Adrenal gland (tissue), 12 donors: ENCODE measurements around the gene MPEG1. TPM values are rescaled to one million over a fixed set of nuclear protein-coding genes. Genes with fewer than 3 reads are reported as not detected.

Experiments used
- DNase-seq, 7 donors: peaks; one replicate each; pipeline ENCODE4 v3.0.0-alpha.2; 2019 to 2020
- H3K27ac ChIP-seq, 5 donors: fragments of 200-600 bp; sonication (generic) in 4 of 5; 1 replicate in 3 of 5; 2 replicates in 2 of 5; pipeline versions ENCODE4 v1.5.1 to v1.8.0; 2016 to 2020; ENCODE audit warnings: mild to moderate bottlenecking in 1 of 5
- H3K27me3 ChIP-seq: fragments of 200-600 bp; 2 replicates; pipeline ENCODE4 v1.8.0; 2021
- H3K36me3 ChIP-seq, 2 donors: fragments of 200-600 bp; replicated peaks in 1 of 2; 1 replicate in 1 of 2; 2 replicates in 1 of 2; pipeline versions ENCODE4 v1.5.1 to v1.8.0; 2018 to 2022
- H3K4me1 ChIP-seq, 2 donors: fragments of 200-600 bp; replicated peaks in 1 of 2; 1 replicate in 1 of 2; 2 replicates in 1 of 2; pipeline versions ENCODE4 v1.5.1 to v1.8.0; 2018 to 2021
- H3K4me3 ChIP-seq, 4 donors: fragments of 200-600 bp; sonication (generic) in 3 of 4; one replicate each; pipeline ENCODE4 v1.5.1; 2016 to 2018
- H3K9me3 ChIP-seq, 3 donors: fragments of 200-600 bp; sonication (generic) in 1 of 3; replicated peaks in 1 of 3; 1 replicate in 2 of 3; 2 replicates in 1 of 3; pipeline versions ENCODE4 v1.5.1 to v1.8.0; 2016 to 2021
- POLR2A ChIP-seq, 2 donors: fragments of 450-650 bp; IDR thresholded peaks; one replicate each; pipeline ENCODE4 v1.6.1; 2017; ENCODE audit warnings: antibody characterized with exemption in 2 of 2, mild to moderate bottlenecking in 2 of 2, moderate library complexity in 1 of 2
- WGBS, 4 donors: extraction: QIAGEN DNeasy Blood & Tissue Kit in 2 of 4; methylation state at CpG; one replicate each; pipeline versions ENCODE4 v1.1.5 to v1.1.7; 2013 to 2017; 5-methylcytosine and 5-hydroxymethylcytosine counted together
- intact Hi-C, 2 donors: fragments of 100-400 bp; cut with DNase I; formaldehyde crosslinking; loops; one replicate each; pipeline versions ENCODE4 v1.14.1 to v1.15.0; 2022 to 2023
- polyA plus RNA-seq, 3 donors: library from polyadenylated mRNA; stranded (reverse); fragments of 200-250 nt in 2 of 3; fragments of 350-450 nt in 1 of 3; fragmentation: Illumina TruSeq in 1 of 3; extraction: RNeasy Lipid Tissue Mini Kit (QIAGEN cat#74804) in 1 of 3; gene quantifications; one replicate each; pipeline ENCODE4 v1.2.3, GENCODE V29; 2013 to 2014
- total RNA-seq, 9 donors: library from RNA; depleted of rRNA in 4 of 9; stranded (reverse); fragments of >200 nt in 4 of 9; fragments of 120-200 nt in 1 of 9; fragmentation: NEBNext Ultra II Directional in 1 of 9; extraction: Animal tissue kit (Norgen Biotek cat#: 25700) in 1 of 9; gene quantifications; one replicate each; pipeline versions ENCODE4 v1.1.0 to v1.2.4, GENCODE V29; 2013 to 2023
- TF ChIP-seq, protein P1 (sequence below), 6 experiments: fragments of 450-650 bp in 4 of 6; fragments of 200-600 bp in 2 of 6; sonication (generic) in 1 of 6; IDR thresholded peaks; 1 replicate in 5 of 6; 2 replicates in 1 of 6; pipeline versions ENCODE4 v1.5.1 to v1.8.0; 2016 to 2021; ENCODE audit warnings: antibody characterized with exemption in 6 of 6, mild to moderate bottlenecking in 2 of 6, moderate library complexity in 1 of 6
- donor health status: healthy with polysubstance abuse.
- donor health status: Bipolar disorder and iron deficiency.
- donor health status: DM: yes; HTN: yes; CAD: no.
- donor health status: DM: no; HTN: no; CAD: no.
- donor health status: DM: no; HTN: no; CAD: no.
- donor health status: DM: yes; HTN: yes; CAD: no.

MPEG1 gene
- total and polyA plus RNA-seq, 12 donors, result 4.5 to 54.8 (median 24.0) TPM

GRCh38 chr11:59243633-59244032, 30.9 kb upstream of the MPEG1 start:
- intact Hi-C loops, result no loop called here
- 61 to 84% (median 67%) methylated on average over 1 of the region's 1 CpG for WGBS, 4 donors
- no peak overlapping the region for H3K27ac ChIP-seq
- H3K9me3 ChIP-seq, result no peaks in the 10 kb centered on the region
- H3K4me1 ChIP-seq, result peaks cover 0 to 7% of the 10 kb centered on the region in 2 donors
- no peak for DNase-seq
- no peak for TF ChIP-seq POLR2A (IDR thresholded peaks at IDR 0.05)
- TF ChIP-seq, protein P1, sequence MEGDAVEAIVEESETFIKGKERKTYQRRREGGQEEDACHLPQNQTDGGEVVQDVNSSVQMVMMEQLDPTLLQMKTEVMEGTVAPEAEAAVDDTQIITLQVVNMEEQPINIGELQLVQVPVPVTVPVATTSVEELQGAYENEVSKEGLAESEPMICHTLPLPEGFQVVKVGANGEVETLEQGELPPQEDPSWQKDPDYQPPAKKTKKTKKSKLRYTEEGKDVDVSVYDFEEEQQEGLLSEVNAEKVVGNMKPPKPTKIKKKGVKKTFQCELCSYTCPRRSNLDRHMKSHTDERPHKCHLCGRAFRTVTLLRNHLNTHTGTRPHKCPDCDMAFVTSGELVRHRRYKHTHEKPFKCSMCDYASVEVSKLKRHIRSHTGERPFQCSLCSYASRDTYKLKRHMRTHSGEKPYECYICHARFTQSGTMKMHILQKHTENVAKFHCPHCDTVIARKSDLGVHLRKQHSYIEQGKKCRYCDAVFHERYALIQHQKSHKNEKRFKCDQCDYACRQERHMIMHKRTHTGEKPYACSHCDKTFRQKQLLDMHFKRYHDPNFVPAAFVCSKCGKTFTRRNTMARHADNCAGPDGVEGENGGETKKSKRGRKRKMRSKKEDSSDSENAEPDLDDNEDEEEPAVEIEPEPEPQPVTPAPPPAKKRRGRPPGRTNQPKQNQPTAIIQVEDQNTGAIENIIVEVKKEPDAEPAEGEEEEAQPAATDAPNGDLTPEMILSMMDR (IDR thresholded peaks at IDR 0.05), result no peak
- no peaks in the 10 kb centered on the region for H3K27me3 ChIP-seq
- H3K36me3 ChIP-seq, result no peaks in the 10 kb centered on the region
- no peak overlapping the region for H3K4me3 ChIP-seq

DNA sequence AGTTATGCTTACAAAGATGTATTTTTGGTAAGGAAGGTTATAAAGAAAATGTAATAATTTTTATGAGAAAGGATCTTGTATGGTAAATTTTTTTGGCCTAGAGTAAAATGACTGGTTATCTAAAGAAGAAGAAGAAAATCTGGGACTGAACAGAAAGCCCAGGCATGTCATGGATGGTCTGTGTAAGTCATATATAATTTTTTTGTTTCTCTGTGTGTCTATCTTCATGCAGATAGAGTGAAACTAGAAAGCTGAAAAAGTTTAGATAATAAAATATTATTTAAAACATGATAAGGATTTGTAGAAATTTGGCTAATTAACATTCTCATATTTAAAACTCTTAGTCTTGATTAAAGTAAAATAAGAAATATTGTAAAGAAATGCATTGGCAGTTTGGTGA, 27.6 kb upstream of the MPEG1 start:
- Histone ChIP-seq H3K9me3 (no peaks in the 10 kb centered on the region), H3K27ac (no peak overlapping the region), H3K4me1 (no peaks in the 10 kb centered on the region), H3K4me3 (no peak overlapping the region), H3K36me3 (no peaks in the 10 kb centered on the region), H3K27me3 (no peaks in the 10 kb centered on the region)
- intact Hi-C loops, result no loop called here
- no peak for DNase-seq
- TF ChIP-seq POLR2A (IDR thresholded peaks at IDR 0.05), result no peak
- TF ChIP-seq, protein P1 (IDR thresholded peaks at IDR 0.05), result no peak

DNA sequence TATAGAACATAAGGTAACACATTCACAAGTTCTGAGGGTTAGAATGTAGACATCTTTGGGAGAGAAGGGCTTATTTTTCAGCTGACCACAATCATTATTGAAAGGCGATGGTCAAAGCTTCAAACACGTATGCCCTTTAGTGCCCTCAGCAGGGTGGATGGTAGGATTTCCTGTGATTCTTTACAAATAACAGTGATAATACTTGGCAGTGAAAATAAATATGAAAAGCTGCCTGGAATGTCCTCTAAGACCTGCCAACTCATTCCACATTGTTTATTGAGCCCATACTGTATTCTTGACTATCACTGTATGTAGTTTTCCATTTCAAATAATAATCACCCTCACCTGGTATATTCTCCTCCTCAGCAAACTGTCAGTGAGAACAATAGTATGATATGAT, 13.7 kb upstream of the MPEG1 start:
- 59 to 75% (median 64%) methylated on average over 2 of the region's 2 CpGs for WGBS, 4 donors
- Histone ChIP-seq H3K27me3 (no peaks in the 10 kb centered on the region), H3K4me3 (no peak overlapping the region), H3K36me3 (no peaks in the 10 kb centered on the region), H3K4me1 (peaks cover 0 to 27% of the 10 kb centered on the region in 2 donors), H3K9me3 (no peaks in the 10 kb centered on the region), H3K27ac (no peak overlapping the region)
- intact Hi-C loops, result no loop called here
- TF ChIP-seq, protein P1 (IDR thresholded peaks at IDR 0.05), result no peak
- no peak for TF ChIP-seq POLR2A (IDR thresholded peaks at IDR 0.05)
- no peak for DNase-seq

DNA sequence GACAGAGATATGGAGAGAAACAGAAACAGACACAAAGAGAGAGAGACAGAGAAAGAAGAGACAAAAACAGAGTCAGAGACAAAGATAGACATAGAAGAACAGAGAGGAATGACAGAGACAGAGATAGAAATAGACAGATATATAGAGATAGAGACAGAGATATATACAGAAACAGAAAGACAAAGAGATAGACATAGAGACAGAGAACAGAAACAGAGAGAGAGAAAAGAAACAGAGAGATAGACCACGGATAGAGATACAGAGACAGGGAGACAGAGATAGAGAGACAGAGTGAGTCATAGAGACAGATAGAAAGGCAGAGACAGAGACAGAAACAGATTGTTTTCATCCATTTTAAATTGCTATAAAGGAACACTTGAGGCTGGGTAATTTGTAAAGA, 12.3 kb upstream of the MPEG1 start:
- Histone ChIP-seq H3K4me3 (no peak overlapping the region), H3K27me3 (no peaks in the 10 kb centered on the region), H3K27ac (peak overlapping the region in 2 of 5 donors; percentile 63 to 82), H3K36me3 (no peaks in the 10 kb centered on the region), H3K9me3 (no peaks in the 10 kb centered on the region), H3K4me1 (peaks cover 0 to 30% of the 10 kb centered on the region in 2 donors)
- DNase-seq, result no peak
- intact Hi-C loops, result no loop called here
- TF ChIP-seq POLR2A (IDR thresholded peaks at IDR 0.05), result no peak
- TF ChIP-seq, protein P1 (IDR thresholded peaks at IDR 0.05), result no peak
- WGBS, 4 donors, result 40 to 70% (median 56%) methylated on average over 1 of the region's 1 CpG
